Measurements from ENCODE around the gene HSBP1L1. TPM values are rescaled to one million over a fixed set of nuclear protein-coding genes. Genes with fewer than 3 reads are reported as not detected.

The HSBP1L1 gene
- total and polyA plus RNA-seq, 4 donors, result 12.2 to 61.0 (median 26.4) TPM

DNA sequence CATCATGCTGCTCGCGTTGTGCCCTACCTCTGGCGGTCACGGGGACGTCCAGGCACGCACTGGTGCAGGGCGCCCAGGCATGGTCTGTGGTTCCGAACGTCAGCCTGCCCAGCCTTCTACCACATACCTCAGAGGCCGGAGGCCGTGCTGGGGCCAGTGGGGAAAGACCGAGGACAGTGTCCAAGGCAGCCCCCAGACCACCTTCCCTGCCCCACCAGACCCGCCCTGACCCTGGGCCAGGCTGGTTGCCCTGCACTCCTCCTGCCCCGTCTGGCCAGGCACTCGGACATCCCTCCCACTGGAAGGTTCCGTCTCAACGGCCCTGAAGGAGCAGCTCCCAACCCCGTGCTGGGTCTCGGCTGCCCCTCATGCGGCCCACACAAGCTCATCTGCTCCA, 45.8 kb upstream of the HSBP1L1 start:
- H3K36me3 ChIP-seq (ENCODE audit: control insufficient read depth in 4 of 4, insufficient read depth in 3 of 4, low read depth in 1 of 4, low read length in 3 of 4), result peaks cover 19 to 52% (median 31%) of the 10 kb centered on the region in 4 donors
- DNase-seq (ENCODE audit: low spot score), result peak; percentile 31
- H3K27ac ChIP-seq (ENCODE audit: low read depth in 1 of 2, low read length in 2 of 2), result no peak overlapping the region
- no peak overlapping the region for H3K4me3 ChIP-seq (ENCODE audit: low read depth in 1 of 3, low read length in 3 of 3)
- 98% methylated on average over 20 of the region's 20 CpGs for WGBS
- no peak overlapping the region for H3K9ac ChIP-seq (ENCODE audit: low read depth in 1 of 2, low read length in 2 of 2)
- H3K9me3 ChIP-seq (ENCODE audit: control insufficient read depth in 4 of 4, low read length in 3 of 4), result no peaks in the 10 kb centered on the region
- no peaks in the 10 kb centered on the region for H3K4me1 ChIP-seq (ENCODE audit: control insufficient read depth in 4 of 4, insufficient read depth in 4 of 4, low read length in 3 of 4)
- no peak for TF ChIP-seq ZBTB33 (IDR thresholded peaks at IDR 0.05)
- TF ChIP-seq HNF4G (IDR thresholded peaks at IDR 0.05), result no peak
- no peak for TF ChIP-seq NR2F2 (IDR thresholded peaks at IDR 0.05)
- no peak for TF ChIP-seq TAF1 (conservative IDR thresholded peaks at IDR 0.05)
- no peak for TF ChIP-seq JUND (IDR thresholded peaks at IDR 0.05)
- TF ChIP-seq MAX (IDR thresholded peaks at IDR 0.05), result no peak
- TF ChIP-seq REST (IDR thresholded peaks at IDR 0.05), result no peak
- TF ChIP-seq HNF4A (conservative IDR thresholded peaks at IDR 0.05), result no peak
- TF ChIP-seq SP1 (IDR thresholded peaks at IDR 0.05), result no peak
- TF ChIP-seq RAD21 (IDR thresholded peaks at IDR 0.05), result no peak
- TF ChIP-seq GABPA (IDR thresholded peaks at IDR 0.05 in 1 of 2, conservative IDR thresholded peaks at IDR 0.05 in 1 of 2), result no peak
- TF ChIP-seq FOXA2 (IDR thresholded peaks at IDR 0.05), result no peak
- H3K27me3 ChIP-seq (ENCODE audit: control insufficient read depth in 4 of 4, insufficient read depth in 4 of 4, low read length in 3 of 4), result no peaks in the 10 kb centered on the region

- H3K27ac ChIP-seq (ENCODE audit: low read depth in 1 of 2, low read length in 2 of 2), result no peak overlapping the region
- H3K9me3 ChIP-seq (ENCODE audit: control insufficient read depth in 4 of 4, low read length in 3 of 4), result no peaks in the 10 kb centered on the region
- peak; percentile 32 for DNase-seq (ENCODE audit: low spot score)
- no peak overlapping the region for H3K4me3 ChIP-seq (ENCODE audit: low read depth in 1 of 3, low read length in 3 of 3)
- H3K36me3 ChIP-seq (ENCODE audit: control insufficient read depth in 4 of 4, insufficient read depth in 3 of 4, low read depth in 1 of 4, low read length in 3 of 4), result peaks cover 18 to 56% (median 32%) of the 10 kb centered on the region in 4 donors
- no peak overlapping the region for H3K9ac ChIP-seq (ENCODE audit: low read depth in 1 of 2, low read length in 2 of 2)
- no peaks in the 10 kb centered on the region for H3K4me1 ChIP-seq (ENCODE audit: control insufficient read depth in 4 of 4, insufficient read depth in 4 of 4, low read length in 3 of 4)
- no peaks in the 10 kb centered on the region for H3K27me3 ChIP-seq (ENCODE audit: control insufficient read depth in 4 of 4, insufficient read depth in 4 of 4, low read length in 3 of 4)
- WGBS, result 96% methylated on average over 19 of the region's 19 CpGs
- TF ChIP-seq NR2F2 (IDR thresholded peaks at IDR 0.05), result no peak
- no peak for TF ChIP-seq RXRA (IDR thresholded peaks at IDR 0.05)
- no peak for TF ChIP-seq EGR1 (IDR thresholded peaks at IDR 0.05; ENCODE audit: low read depth in 2 of 2)
- TF ChIP-seq YY1 (IDR thresholded peaks at IDR 0.05), result no peak
- TF ChIP-seq SP1 (IDR thresholded peaks at IDR 0.05), result no peak
- TF ChIP-seq RAD21 (IDR thresholded peaks at IDR 0.05), result no peak
- no peak for TF ChIP-seq REST (IDR thresholded peaks at IDR 0.05)
- TF ChIP-seq MAX (IDR thresholded peaks at IDR 0.05), result no peak
- no peak for TF ChIP-seq FOXA1 (IDR thresholded peaks at IDR 0.05)
- TF ChIP-seq, protein P1, sequence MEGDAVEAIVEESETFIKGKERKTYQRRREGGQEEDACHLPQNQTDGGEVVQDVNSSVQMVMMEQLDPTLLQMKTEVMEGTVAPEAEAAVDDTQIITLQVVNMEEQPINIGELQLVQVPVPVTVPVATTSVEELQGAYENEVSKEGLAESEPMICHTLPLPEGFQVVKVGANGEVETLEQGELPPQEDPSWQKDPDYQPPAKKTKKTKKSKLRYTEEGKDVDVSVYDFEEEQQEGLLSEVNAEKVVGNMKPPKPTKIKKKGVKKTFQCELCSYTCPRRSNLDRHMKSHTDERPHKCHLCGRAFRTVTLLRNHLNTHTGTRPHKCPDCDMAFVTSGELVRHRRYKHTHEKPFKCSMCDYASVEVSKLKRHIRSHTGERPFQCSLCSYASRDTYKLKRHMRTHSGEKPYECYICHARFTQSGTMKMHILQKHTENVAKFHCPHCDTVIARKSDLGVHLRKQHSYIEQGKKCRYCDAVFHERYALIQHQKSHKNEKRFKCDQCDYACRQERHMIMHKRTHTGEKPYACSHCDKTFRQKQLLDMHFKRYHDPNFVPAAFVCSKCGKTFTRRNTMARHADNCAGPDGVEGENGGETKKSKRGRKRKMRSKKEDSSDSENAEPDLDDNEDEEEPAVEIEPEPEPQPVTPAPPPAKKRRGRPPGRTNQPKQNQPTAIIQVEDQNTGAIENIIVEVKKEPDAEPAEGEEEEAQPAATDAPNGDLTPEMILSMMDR (IDR thresholded peaks at IDR 0.05; ENCODE audit: low read depth, low read length, missing input control), result no peak
- TF ChIP-seq TAF1 (conservative IDR thresholded peaks at IDR 0.05), result no peak
- no peak for TF ChIP-seq JUND (IDR thresholded peaks at IDR 0.05)
- TF ChIP-seq ATF3 (IDR thresholded peaks at IDR 0.05), result no peak
- no peak for TF ChIP-seq FOXA2 (IDR thresholded peaks at IDR 0.05)
- TF ChIP-seq HNF4G (IDR thresholded peaks at IDR 0.05), result no peak
- TF ChIP-seq ZBTB33 (IDR thresholded peaks at IDR 0.05), result no peak
- no peak for TF ChIP-seq GABPA (IDR thresholded peaks at IDR 0.05 in 1 of 2, conservative IDR thresholded peaks at IDR 0.05 in 1 of 2)
Measured at GRCh38 chr18:79919089-79919488, 45.4 kb upstream of the HSBP1L1 start.
